Activated naive CD8-positive, alpha-beta T cell treated with anti-CD3 and anti-CD28 coated beads for 36 hours (primary cell): Measurements from ENCODE around the gene ABCA13. TPM values are rescaled to one million over a fixed set of nuclear protein-coding genes. Genes with fewer than 3 reads are reported as not detected.

Source experiments
- DNase-seq: peaks from one replicate; pipeline ENCODE4 v3.0.0; 2021
- H3K27ac Mint-ChIP-seq: one replicate; pipeline ENCODE4 v1.8.0; 2022; ENCODE audit warnings: mild to moderate bottlenecking, moderate library complexity, mixed read lengths
- H3K27me3 Mint-ChIP-seq: one replicate; pipeline ENCODE4 v1.8.0; 2022; ENCODE audit warnings: mild to moderate bottlenecking, mixed read lengths
- H3K36me3 Mint-ChIP-seq: one replicate; pipeline ENCODE4 v1.8.0; 2021; ENCODE audit warnings: mild to moderate bottlenecking, mixed read lengths
- H3K4me1 Mint-ChIP-seq: one replicate; pipeline ENCODE4 v1.8.0; 2021; ENCODE audit warnings: mixed read lengths
- H3K4me3 Mint-ChIP-seq: one replicate; pipeline ENCODE4 v1.8.0; 2022; ENCODE audit warnings: mild to moderate bottlenecking, moderate library complexity, mixed read lengths
- H3K9me3 Mint-ChIP-seq: one replicate; pipeline ENCODE4 v1.8.0; 2022; ENCODE audit warnings: mixed read lengths
- total RNA-seq, 2 experiments: library from RNA; stranded (reverse); gene quantifications; one replicate each; pipeline ENCODE4 v1.2.3, GENCODE V29; 2021

ABCA13 gene
- total RNA-seq, 2 experiments from 2014 or later: 0.04 TPM

DNA sequence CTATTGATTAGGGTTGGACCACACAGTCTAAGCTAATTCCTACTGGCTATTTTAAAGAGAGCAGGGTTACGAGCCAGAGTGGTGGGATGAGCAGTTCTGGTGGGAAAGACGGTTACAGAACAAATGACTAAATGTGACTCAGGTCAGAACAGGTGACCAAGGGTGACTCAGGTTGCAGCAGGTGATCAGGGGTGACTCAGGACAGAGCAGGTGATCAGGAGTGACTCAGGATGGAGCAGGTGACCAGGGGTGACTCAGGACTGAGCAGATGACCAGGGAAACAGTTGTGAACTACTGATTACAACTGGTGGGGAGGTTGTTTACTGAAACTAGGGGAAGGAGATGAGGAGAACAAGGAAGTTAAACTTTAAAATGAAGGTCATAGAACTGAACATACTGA, 366.3 kb downstream of the ABCA13 start:
- no peaks in the 10 kb centered on the region for H3K4me1 Mint-ChIP-seq
- H3K9me3 Mint-ChIP-seq: peaks cover 20% of the 10 kb centered on the region
- DNase-seq: no peak
- H3K4me3 Mint-ChIP-seq: no peak overlapping the region
- H3K27ac Mint-ChIP-seq: no peak overlapping the region
- H3K36me3 Mint-ChIP-seq: no peaks in the 10 kb centered on the region
- no peaks in the 10 kb centered on the region for H3K27me3 Mint-ChIP-seq

DNA sequence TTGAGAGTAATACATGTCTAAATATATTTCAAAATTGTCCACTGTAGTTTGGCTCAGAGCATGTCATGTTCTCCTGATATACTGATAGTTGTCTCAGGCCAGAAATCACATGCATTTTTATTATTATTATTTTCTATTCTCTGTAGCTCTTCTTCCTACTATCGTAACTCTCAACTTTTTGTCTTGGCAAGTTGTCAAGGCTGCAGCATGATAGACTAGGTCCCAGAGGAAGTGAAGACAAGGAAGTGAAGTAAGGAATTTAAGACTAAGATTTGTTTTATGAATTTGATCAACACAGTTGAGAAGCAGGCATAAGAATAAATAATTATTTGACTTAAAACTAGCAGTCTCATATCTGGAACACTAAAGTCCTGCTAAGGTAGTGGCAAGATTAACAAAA, 369.5 kb downstream of the ABCA13 start:
- peaks cover 7% of the 10 kb centered on the region for H3K9me3 Mint-ChIP-seq
- H3K27me3 Mint-ChIP-seq: no peaks in the 10 kb centered on the region
- no peak overlapping the region for H3K4me3 Mint-ChIP-seq
- no peaks in the 10 kb centered on the region for H3K36me3 Mint-ChIP-seq
- no peaks in the 10 kb centered on the region for H3K4me1 Mint-ChIP-seq
- no peak overlapping the region for H3K27ac Mint-ChIP-seq
- no peak for DNase-seq

DNA sequence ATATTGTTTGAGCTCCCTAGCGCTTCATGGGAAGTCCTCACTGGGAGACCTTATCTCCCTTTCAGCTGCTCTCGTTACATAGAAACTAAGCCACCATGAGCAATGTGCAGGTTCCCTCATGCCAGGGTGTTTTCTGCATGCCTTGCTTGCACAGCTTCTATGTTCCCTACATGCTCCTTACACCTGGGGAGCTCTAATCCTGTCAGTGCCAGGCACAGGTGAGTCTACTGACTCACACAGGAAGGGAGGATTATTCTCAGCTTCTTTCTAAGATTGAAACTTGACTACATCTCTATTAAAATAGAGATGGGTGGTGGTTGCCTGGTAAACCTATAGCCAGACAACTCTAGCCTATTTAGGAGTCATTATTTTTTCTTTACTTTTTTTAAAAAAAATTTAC, 377.4 kb downstream of the ABCA13 start:
- H3K36me3 Mint-ChIP-seq: no peaks in the 10 kb centered on the region
- peaks cover 9% of the 10 kb centered on the region for H3K9me3 Mint-ChIP-seq
- H3K27ac Mint-ChIP-seq: no peak overlapping the region
- H3K27me3 Mint-ChIP-seq: no peaks in the 10 kb centered on the region
- H3K4me3 Mint-ChIP-seq: no peak overlapping the region
- H3K4me1 Mint-ChIP-seq: no peaks in the 10 kb centered on the region
- DNase-seq: no peak

DNA sequence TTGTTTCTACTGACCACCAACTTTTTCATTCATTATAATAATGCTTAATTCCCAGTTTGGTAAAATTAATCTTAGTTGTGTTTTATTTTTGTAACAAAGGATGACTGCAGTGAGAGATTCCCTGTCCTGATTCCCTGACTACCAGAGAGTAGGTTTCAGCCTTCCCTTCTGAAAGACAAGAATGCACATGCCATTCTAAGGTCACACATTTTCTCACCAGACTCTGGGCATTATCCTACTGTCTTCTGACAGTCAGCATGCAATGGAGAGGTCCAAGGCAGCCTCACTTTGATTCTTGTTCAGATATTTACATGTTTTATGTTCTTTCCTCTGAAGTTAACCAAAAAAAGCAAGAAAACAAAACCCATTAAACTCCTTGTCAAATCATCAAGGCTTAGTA, 380.4 kb downstream of the ABCA13 start:
- Mint-ChIP-seq H3K9me3 (peaks cover 12% of the 10 kb centered on the region), H3K27me3 (no peaks in the 10 kb centered on the region), H3K4me3 (no peak overlapping the region), H3K36me3 (no peaks in the 10 kb centered on the region), H3K27ac (no peak overlapping the region), H3K4me1 (no peaks in the 10 kb centered on the region)
- no peak for DNase-seq

DNA sequence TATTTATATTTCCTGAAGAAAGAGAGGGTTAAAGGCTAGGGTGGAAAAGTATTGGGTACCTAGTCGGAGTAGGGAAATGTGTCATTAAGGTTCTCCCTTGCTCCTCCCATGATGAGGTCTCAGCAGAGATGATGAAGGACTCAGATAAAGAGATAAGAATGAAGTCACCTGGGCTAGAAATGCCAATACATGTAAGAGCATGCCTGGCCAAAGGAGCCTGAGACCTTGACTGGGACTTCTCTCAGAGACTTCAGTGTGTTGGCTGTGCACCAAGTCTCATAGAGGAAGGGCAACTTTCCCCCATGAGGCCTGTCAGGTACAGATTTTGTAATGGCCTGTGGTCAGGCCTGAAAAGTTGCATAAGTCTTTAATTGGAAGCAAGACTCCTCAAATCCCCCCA, 392.1 kb downstream of the ABCA13 start:
- Mint-ChIP-seq H3K27me3 (no peaks in the 10 kb centered on the region), H3K9me3 (no peaks in the 10 kb centered on the region), H3K36me3 (no peaks in the 10 kb centered on the region), H3K27ac (no peak overlapping the region), H3K4me3 (no peak overlapping the region), H3K4me1 (no peaks in the 10 kb centered on the region)
- no peak for DNase-seq

DNA sequence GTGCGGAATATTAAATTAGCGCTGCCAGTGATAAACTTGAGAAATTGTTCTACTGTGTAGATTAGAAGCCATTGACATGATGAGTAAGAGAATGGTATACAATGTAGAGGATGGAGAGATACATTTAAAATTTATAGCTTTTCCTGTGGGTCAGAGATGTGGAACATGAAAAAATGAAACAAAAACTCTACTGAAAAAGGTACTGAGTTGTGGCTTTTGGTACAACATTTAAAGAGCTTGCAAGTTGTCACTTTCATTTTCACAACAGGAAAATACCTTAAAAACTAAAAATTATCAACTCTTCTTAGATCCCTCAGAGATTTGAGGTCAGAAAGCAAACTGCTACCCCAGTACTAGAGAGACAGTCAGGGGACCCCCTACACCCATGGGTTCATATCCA, 404.3 kb downstream of the ABCA13 start:
- Mint-ChIP-seq H3K27ac (no peak overlapping the region), H3K9me3 (peaks cover 1% of the 10 kb centered on the region)

DNA sequence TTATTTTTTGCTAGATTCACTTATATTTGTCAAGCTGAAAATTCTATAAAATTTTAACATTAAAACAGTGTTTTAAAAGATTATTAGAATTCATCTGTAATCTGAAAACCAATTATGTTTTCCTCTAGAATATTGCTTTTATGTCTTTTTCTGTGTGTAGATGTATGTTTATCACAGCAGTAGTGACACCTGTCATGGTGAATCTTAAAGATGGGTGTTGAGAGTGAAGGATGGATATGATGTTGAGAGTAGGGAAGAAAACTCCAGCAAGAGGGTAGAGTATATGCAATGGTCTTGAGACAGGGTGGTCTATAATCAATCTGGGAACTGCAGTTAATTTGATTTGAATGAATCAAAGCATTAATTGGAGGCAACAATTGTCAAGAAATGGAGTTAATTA, 416.2 kb downstream of the ABCA13 start:
- no peak overlapping the region for H3K27ac Mint-ChIP-seq
- H3K4me3 Mint-ChIP-seq: no peak overlapping the region
- DNase-seq: no peak
- no peaks in the 10 kb centered on the region for H3K36me3 Mint-ChIP-seq
- no peaks in the 10 kb centered on the region for H3K27me3 Mint-ChIP-seq
- no peaks in the 10 kb centered on the region for H3K4me1 Mint-ChIP-seq
- H3K9me3 Mint-ChIP-seq: no peaks in the 10 kb centered on the region

More for the DNA sequence above, 404.3 kb downstream of the ABCA13 start:
- DNase-seq: no peak
- H3K4me3 Mint-ChIP-seq: no peak overlapping the region
- no peaks in the 10 kb centered on the region for H3K36me3 Mint-ChIP-seq
- no peaks in the 10 kb centered on the region for H3K27me3 Mint-ChIP-seq
- H3K4me1 Mint-ChIP-seq: no peaks in the 10 kb centered on the region

DNA sequence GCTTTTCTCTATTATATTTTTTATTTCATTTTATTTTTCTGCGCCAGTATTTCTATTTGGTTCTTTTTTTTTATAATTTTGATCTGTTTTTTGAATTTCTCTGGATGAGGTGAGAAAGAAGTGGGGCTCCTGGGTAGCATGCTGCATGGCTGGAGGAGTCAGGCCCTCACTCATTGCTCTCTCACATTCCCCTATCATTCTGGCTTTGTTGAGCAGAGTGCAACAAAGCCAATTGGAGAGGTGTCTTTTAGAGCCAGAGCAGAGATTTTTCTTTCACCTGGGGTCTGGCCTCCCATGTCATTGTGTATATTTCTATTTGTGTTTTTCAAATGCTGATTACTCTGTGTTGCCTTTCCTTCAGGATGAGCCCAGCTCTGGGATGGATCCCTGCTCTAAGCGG, 423.1 kb downstream of the ABCA13 start:
- Mint-ChIP-seq H3K4me1 (no peaks in the 10 kb centered on the region), H3K36me3 (no peaks in the 10 kb centered on the region), H3K4me3 (no peak overlapping the region), H3K9me3 (peaks cover 2% of the 10 kb centered on the region), H3K27me3 (no peaks in the 10 kb centered on the region), H3K27ac (no peak overlapping the region)
- DNase-seq: no peak

DNA sequence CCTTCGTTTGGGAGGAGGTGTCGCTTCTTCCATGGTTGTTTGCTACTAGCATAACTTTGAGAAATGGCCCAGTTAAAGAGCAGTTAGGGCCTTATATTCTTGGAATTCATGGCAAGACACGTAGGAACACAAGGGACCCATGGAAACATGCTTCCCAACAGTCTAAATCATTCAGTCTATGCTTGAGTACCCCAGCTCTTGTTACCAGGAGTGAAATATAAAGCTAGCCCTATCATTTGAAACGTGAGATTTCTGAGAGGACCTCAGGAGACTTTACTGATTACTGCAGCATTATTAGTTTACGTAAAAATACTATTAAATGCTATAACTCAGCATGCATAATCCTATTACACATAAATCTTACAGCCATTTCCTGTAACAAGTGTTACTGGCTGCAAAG, 424.5 kb downstream of the ABCA13 start:
- no peaks in the 10 kb centered on the region for H3K27me3 Mint-ChIP-seq
- H3K4me1 Mint-ChIP-seq: no peaks in the 10 kb centered on the region
- DNase-seq: no peak
- H3K9me3 Mint-ChIP-seq: peaks cover 2% of the 10 kb centered on the region
- H3K4me3 Mint-ChIP-seq: no peak overlapping the region
- H3K36me3 Mint-ChIP-seq: no peaks in the 10 kb centered on the region
- H3K27ac Mint-ChIP-seq: no peak overlapping the region

DNA sequence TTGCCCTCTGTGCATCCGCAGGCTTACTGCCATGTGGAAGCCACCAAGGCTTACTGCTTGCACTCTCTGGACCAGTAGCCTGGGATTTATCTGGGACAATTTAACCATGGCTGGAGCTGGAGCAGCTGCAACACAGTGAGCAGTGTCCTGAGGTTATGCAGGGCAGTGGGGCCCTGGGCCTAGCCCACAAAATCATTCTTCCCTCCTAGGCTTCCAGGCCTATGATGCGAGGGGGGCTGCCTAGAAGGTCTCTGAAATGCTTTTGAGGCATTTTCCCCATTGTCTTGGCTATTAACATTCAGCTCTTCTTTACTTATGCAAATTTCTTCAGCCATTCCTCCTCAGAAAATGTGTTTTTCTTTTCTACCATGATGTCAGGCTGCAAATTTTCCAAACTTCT, 439.4 kb downstream of the ABCA13 start:
- no peak overlapping the region for H3K4me3 Mint-ChIP-seq
- no peak for DNase-seq

DNA sequence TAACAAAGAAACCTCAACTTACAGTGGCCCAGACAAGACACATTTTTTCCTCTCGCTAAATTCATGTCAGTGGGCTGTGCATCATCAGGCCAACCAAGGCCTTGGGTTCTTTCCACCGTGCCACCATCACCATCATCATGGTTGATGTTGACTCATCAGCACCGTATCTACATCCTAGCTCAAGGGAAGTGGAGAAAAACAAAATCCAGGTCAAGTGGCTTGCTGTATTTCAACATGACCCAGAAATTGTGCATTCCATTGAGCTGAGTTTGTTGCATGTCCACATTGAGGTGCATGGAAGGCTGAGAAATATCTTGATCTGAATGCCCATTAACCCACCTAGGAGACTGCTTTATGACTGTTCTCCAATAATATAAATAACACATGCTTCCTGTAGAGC, 440.7 kb downstream of the ABCA13 start:
- no peak overlapping the region for H3K4me3 Mint-ChIP-seq
- H3K36me3 Mint-ChIP-seq: no peaks in the 10 kb centered on the region
- peaks cover under 1% of the 10 kb centered on the region for H3K27me3 Mint-ChIP-seq
- no peak for DNase-seq
- no peak overlapping the region for H3K27ac Mint-ChIP-seq
- no peaks in the 10 kb centered on the region for H3K4me1 Mint-ChIP-seq
- peaks cover 1% of the 10 kb centered on the region for H3K9me3 Mint-ChIP-seq

More for the DNA sequence above, 439.4 kb downstream of the ABCA13 start:
- Mint-ChIP-seq H3K27ac (no peak overlapping the region), H3K9me3 (peaks cover 1% of the 10 kb centered on the region), H3K36me3 (no peaks in the 10 kb centered on the region), H3K27me3 (no peaks in the 10 kb centered on the region), H3K4me1 (no peaks in the 10 kb centered on the region)

DNA sequence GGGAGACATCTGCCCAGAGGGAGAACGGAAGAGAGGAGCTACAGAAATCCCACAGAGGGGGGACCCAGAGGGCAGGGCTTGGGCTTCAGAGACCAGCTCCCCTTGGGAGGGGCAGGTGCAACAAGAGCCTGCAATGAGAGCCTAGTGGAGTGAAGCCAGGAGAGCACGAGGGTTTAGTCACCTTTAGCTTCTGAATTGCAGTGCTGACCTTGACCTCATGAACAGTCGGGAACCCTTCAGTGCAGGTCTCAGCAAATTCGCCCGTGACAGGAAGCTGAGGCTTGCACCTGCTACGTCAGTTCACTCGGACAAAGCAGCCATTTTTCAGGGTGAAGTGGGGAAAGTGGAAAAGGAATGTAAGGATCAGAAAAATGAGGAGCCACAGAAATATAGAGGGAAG, 446.2 kb downstream of the ABCA13 start:
- Mint-ChIP-seq H3K36me3 (no peaks in the 10 kb centered on the region), H3K4me1 (no peaks in the 10 kb centered on the region), H3K9me3 (no peaks in the 10 kb centered on the region), H3K27me3 (peaks cover 4% of the 10 kb centered on the region), H3K27ac (no peak overlapping the region), H3K4me3 (no peak overlapping the region)
- no peak for DNase-seq

DNA sequence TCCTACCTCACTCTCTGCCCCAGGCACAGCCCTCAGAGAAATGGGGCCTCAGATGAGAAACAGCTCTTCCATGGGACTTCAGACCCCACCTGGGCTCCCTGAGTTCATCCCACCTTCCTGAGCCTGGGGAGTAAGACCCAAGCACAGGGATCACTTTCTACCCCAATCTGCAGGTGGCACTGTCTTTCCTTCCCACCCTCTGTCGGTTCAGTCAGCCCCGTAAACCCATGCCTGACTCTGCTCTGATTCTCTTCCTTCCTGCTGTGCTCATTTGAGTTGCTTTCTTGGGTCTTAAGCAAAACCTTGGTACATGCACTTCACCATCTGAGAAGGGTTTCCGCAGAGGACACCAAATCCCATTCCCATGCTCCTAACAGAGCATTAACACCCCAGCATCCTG, 446.7 kb downstream of the ABCA13 start:
- no peaks in the 10 kb centered on the region for H3K4me1 Mint-ChIP-seq
- peaks cover 4% of the 10 kb centered on the region for H3K27me3 Mint-ChIP-seq
- H3K36me3 Mint-ChIP-seq: no peaks in the 10 kb centered on the region
- H3K9me3 Mint-ChIP-seq: no peaks in the 10 kb centered on the region
- no peak for DNase-seq
- H3K4me3 Mint-ChIP-seq: no peak overlapping the region
- no peak overlapping the region for H3K27ac Mint-ChIP-seq

DNA sequence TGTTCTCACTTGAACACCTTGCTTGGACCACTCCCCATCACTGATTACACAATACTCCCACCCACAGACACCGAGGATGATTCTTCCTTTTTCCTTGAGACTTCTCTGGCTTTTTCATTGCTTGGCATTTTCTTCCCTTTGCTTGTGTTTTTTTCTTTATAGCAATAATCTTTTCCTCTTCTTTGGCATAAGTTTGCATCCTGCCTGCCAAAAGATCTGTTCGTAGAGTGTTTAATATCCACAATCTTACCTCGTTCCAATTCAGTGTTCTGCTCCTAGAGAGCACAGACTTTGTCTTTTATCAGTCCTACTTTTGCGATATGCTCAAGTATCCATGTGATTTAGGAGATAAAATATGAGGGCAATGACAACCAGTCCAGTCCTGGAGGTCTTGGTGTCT, 449.8 kb downstream of the ABCA13 start:
- H3K9me3 Mint-ChIP-seq: no peaks in the 10 kb centered on the region
- H3K4me3 Mint-ChIP-seq: no peak overlapping the region
- DNase-seq: no peak
- no peaks in the 10 kb centered on the region for H3K36me3 Mint-ChIP-seq
- no peak overlapping the region for H3K27ac Mint-ChIP-seq
- H3K4me1 Mint-ChIP-seq: no peaks in the 10 kb centered on the region
- peaks cover 4% of the 10 kb centered on the region for H3K27me3 Mint-ChIP-seq

DNA sequence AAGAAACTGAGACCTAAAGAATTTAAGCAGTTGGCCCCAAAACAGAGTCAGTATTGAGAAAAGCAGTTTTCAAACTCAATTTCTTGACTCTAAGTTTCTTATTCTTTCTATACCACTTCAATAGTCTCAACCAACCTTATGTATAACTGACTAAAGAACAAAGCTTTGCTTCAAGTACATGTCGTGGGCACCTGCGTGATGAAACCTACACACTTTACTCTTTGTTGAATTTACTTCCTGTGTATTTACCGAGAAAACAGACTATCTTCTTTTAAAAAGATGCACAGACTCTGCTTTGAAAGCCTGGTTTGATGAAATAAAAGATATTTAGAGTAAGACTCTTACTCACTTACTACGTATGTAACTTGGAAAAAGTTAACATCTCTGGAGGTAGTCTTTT, 455.9 kb downstream of the ABCA13 start:
- H3K9me3 Mint-ChIP-seq: peaks cover 5% of the 10 kb centered on the region
- no peaks in the 10 kb centered on the region for H3K36me3 Mint-ChIP-seq
- H3K27me3 Mint-ChIP-seq: peaks cover 3% of the 10 kb centered on the region
- no peak overlapping the region for H3K4me3 Mint-ChIP-seq
- no peak for DNase-seq
- peaks cover 2% of the 10 kb centered on the region for H3K4me1 Mint-ChIP-seq
- no peak overlapping the region for H3K27ac Mint-ChIP-seq

DNA sequence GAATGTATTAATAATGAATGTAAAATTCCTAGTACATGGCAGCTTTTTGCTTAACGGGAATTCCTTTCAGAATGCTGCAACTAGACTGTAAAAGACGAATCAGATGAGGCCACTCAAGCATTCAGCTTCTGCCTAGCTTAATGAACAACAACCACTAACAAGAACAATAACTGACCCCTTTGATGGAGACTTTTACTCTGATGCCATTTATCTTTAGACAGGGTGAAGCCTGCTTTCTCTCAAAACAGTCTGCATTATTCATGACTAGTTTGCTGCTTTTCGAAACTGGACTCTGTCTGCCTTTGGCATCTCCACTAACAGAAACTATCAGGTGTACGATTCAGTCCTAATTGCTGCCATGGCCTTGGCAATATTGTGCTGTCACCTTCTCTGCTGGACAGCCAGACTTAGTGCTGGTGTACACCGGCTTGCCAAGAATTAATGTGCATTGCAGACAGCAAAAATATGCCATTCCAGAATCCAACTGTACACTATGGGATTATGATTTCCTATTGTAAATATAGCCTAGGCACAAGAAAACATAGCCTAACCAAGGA, 457.6 kb downstream of the ABCA13 start:
- peaks cover 3% of the 10 kb centered on the region for H3K27me3 Mint-ChIP-seq
- H3K36me3 Mint-ChIP-seq: no peaks in the 10 kb centered on the region
- H3K27ac Mint-ChIP-seq: no peak overlapping the region

More for the DNA sequence above, 457.6 kb downstream of the ABCA13 start:
- no peak overlapping the region for H3K4me3 Mint-ChIP-seq
- peaks cover 5% of the 10 kb centered on the region for H3K9me3 Mint-ChIP-seq
- H3K4me1 Mint-ChIP-seq: peaks cover 2% of the 10 kb centered on the region
- no peak for DNase-seq
